NCI-H82 treated with DMSO at 0.1 percent for 48 hours (cell line): ENCODE data around the gene MED10.
"Not testable (repeated sequence)": the region's sequence is repeated elsewhere in the genome, so short reads cannot be mapped to it uniquely, and the experiment has no call there.

Experiments
- DNase-seq: peaks from one replicate; lab custom pipeline; 2025; ENCODE audit not compliant: unreplicated experiment; lab: John Stamatoyannopoulos, UW

Gene MED10

GRCh38 chr5:6376974-6377520, 1.3 kb downstream of the MED10 start:
- no peak for DNase-seq

- DNase-seq: no peak
Observed at GRCh38 chr5:6373081-6373846, 5.1 kb downstream of the MED10 start.

- DNase-seq: no peak
Observed at GRCh38 chr5:6372251-6373080, 5.9 kb downstream of the MED10 start.

GRCh38 chr5:6371079-6371810, 7.1 kb downstream of the MED10 start:
- no peak for DNase-seq

GRCh38 chr5:6370580-6370979, 7.8 kb downstream of the MED10 start:
- DNase-seq: no peak

- no peak for DNase-seq
Observed at GRCh38 chr5:6365977-6366590, 12.3 kb downstream of the MED10 start.

- DNase-seq: no peak
Observed at GRCh38 chr5:6365142-6365976, 13.0 kb downstream of the MED10 start.

GRCh38 chr5:6363454-6364011, 14.8 kb downstream of the MED10 start:
- not testable (repeated sequence) for DNase-seq

- no peak for DNase-seq
Observed at GRCh38 chr5:6362846-6363245, 15.5 kb downstream of the MED10 start.

GRCh38 chr5:6361101-6361500, 17.2 kb downstream of the MED10 start:
- DNase-seq: no peak

- DNase-seq: no peak
Observed at GRCh38 chr5:6360323-6361072, 17.8 kb downstream of the MED10 start.

- no peak for DNase-seq
Observed at GRCh38 chr5:6359555-6360322, 18.6 kb downstream of the MED10 start.

GRCh38 chr5:6358434-6358820, 19.9 kb downstream of the MED10 start:
- DNase-seq: no peak

- DNase-seq: not testable (repeated sequence)
Observed at GRCh38 chr5:6357817-6358433, 20.4 kb downstream of the MED10 start.

GRCh38 chr5:6356578-6357164, 21.7 kb downstream of the MED10 start:
- no peak for DNase-seq

- no peak for DNase-seq
Observed at GRCh38 chr5:6355294-6355693, 23.1 kb downstream of the MED10 start.

GRCh38 chr5:6354848-6355247, 23.5 kb downstream of the MED10 start:
- no peak for DNase-seq
